Measurements from ENCODE around the gene DTNBP1. TPM values are rescaled to one million over a fixed set of nuclear protein-coding genes. Genes with fewer than 3 reads are reported as not detected.

The DTNBP1 gene
- polyA plus RNA-seq, 2 of the 4 experiments (the other 2 are of a cell fraction) = 8.4 to 8.7 TPM

DNA sequence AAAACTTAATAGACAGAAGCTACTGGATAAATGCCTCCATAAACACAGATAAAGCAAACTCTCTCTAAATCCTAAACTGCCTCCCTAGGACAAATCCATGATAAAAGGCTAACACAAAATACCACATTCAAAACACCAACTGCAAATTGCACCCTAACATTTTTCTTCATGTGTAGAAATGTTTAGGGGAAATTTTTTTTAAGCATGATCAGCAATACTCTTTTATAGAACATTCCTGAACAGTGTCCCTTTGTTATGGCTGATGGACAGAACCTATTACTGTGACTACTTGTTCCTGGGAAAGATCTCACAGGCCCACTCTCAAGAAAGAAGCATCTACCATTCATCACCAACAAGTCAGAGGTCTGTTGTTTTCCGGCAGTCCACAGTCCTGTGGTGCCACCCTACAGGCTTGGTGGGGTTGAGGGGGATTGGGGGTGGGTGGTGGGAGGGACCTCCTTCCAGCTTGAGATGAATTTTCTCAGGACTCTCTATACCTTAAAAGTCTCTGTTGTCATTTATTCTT lies 64.5 kb downstream of the DTNBP1 start (continued):
- TF ChIP-seq, protein P1, sequence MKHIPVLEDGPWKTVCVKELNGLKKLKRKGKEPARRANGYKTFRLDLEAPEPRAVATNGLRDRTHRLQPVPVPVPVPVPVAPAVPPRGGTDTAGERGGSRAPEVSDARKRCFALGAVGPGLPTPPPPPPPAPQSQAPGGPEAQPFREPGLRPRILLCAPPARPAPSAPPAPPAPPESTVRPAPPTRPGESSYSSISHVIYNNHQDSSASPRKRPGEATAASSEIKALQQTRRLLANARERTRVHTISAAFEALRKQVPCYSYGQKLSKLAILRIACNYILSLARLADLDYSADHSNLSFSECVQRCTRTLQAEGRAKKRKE (CRISPR knock-in tag; IDR thresholded peaks at IDR 0.05; ENCODE audit: low read depth) = no peak

DNA sequence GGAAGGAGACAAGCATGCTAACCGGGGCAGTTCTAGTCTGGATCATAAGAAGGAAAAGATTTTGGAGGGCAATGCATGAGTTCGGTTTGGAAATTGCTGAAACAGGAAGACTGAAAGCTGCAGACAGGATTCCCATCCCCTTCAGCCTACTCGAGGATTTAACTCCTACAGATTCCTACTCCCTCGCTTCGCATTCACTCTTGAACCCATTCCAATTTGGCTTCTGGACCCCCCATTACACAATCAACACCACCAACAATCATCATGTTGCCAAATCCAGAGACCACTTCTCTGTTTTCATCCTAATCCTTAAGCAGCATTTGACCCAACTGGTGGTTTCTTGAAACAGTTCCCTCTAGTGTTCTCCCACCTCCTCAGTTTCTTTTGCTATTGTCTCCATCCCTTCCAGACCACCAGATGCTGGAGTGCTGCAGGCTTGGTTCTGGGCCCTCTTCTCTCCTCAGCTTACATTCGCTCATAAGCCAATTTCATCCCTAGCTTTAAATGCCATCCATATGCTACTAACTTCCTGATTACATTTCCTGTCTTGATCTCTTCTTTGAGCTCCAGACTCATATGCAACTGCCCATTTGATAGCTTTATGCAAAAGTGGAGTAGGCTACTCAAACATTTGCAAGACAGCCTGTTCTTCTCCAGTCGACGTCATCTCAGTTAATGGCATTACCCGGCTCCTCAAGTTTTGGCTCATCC lies 66.5 kb downstream of the DTNBP1 start:
- Histone ChIP-seq H3K4me1 (no peaks in the 10 kb centered on the region), H3K27ac (no peak overlapping the region), H3K4me3 (no peak overlapping the region), H3K4me2 (no peak overlapping the region), H3K9me3 (no peaks in the 10 kb centered on the region)
- TF ChIP-seq TFCP2L1 (CRISPR knock-in tag; IDR thresholded peaks at IDR 0.05) (no peak), SREBF2 (IDR thresholded peaks at IDR 0.05) (no peak), POLR2A (IDR thresholded peaks at IDR 0.05; ENCODE audit: low read length) (no peak), RARB (CRISPR knock-in tag; IDR thresholded peaks at IDR 0.05) (no peak), ZC3H11A (IDR thresholded peaks at IDR 0.05) (no peak), RAD21 (conservative IDR thresholded peaks at IDR 0.05 in 1 of 2, IDR thresholded peaks at IDR 0.05 in 1 of 2) (no peak), FOSB (CRISPR knock-in tag; IDR thresholded peaks at IDR 0.05) (no peak), ZSCAN20 (CRISPR knock-in tag; IDR thresholded peaks at IDR 0.05) (no peak), CHD2 (IDR thresholded peaks at IDR 0.05; ENCODE audit: low read length, partially characterized antibody) (no peak), EHF (CRISPR knock-in tag; IDR thresholded peaks at IDR 0.05) (no peak), PHF8 (IDR thresholded peaks at IDR 0.05; ENCODE audit: borderline replicate concordance, low read depth) (no peak), NPAS2 (CRISPR knock-in tag; IDR thresholded peaks at IDR 0.05; ENCODE audit: borderline replicate concordance) (no peak), CEBPB (IDR thresholded peaks at IDR 0.05) (no peak), CBX2 (IDR thresholded peaks at IDR 0.05; ENCODE audit: borderline replicate concordance, low read depth) (no peak), HDAC2 (IDR thresholded peaks at IDR 0.05) (no peak), BHLHE40 (IDR thresholded peaks at IDR 0.05; ENCODE audit: low read depth, low read length) (no peak)
- TF ChIP-seq, protein P2, sequence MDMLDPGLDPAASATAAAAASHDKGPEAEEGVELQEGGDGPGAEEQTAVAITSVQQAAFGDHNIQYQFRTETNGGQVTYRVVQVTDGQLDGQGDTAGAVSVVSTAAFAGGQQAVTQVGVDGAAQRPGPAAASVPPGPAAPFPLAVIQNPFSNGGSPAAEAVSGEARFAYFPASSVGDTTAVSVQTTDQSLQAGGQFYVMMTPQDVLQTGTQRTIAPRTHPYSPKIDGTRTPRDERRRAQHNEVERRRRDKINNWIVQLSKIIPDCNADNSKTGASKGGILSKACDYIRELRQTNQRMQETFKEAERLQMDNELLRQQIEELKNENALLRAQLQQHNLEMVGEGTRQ (IDR thresholded peaks at IDR 0.05) = no peak
- TF ChIP-seq, protein P3, sequence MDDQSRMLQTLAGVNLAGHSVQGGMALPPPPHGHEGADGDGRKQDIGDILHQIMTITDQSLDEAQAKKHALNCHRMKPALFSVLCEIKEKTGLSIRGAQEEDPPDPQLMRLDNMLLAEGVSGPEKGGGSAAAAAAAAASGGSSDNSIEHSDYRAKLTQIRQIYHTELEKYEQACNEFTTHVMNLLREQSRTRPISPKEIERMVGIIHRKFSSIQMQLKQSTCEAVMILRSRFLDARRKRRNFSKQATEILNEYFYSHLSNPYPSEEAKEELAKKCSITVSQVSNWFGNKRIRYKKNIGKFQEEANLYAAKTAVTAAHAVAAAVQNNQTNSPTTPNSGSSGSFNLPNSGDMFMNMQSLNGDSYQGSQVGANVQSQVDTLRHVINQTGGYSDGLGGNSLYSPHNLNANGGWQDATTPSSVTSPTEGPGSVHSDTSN (IDR thresholded peaks at IDR 0.05) = no peak
- POLR2A ChIA-PET = no interaction called here
- FAIRE-seq = no peak
- CTCF ChIA-PET = interaction anchor here (1.3 kb wide), 1 partner anchor 26 kb away, joined by 3 read pairs; no protein-coding TSS in a partner anchor
- no peak for DNase-seq (ENCODE audit: low read depth in 1 of 2, low spot score in 1 of 2)
- WGBS (ENCODE audit: missing lambda C conversion rate) = 93% methylated on average over 9 of the region's 9 CpGs
- no peak for ATAC-seq

DNA sequence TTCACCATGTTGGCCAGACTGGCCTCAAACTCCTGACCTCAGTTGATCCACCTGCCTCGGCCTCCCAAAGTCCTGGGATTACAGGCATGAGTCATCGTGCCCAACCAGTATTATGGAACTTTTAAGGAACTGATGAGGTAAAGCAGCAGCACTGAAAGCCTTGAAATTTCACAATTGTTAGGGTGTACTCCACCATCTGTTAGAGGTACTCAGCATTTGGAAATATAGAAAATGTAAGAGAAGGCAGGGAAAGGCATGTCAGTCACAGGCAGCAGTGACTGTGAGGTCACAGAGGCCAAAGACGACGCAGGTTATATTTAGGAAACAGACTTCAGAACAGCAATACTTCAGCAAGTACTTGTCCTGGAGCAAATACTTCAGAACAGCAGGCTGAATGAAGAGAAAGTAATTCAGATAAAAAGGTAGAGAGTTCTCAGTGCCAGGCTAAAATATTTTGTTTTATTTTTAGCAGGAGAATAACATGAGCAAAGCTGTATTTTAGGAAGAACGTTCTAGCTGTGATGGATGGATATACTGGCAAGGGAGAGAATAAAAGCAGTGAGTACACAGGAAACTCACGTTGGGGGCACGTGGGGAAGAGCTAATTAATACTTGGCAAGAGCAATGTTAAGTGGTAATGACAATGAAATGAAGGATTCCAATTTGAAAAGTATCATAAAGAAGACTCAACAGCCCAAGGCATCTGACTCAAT lies 67.2 kb downstream of the DTNBP1 start:
- CTCF ChIA-PET = interaction anchor here (1.3 kb wide), 1 partner anchor 27 kb away, joined by 3 read pairs; no protein-coding TSS in a partner anchor
- FAIRE-seq = no peak

More for the DNA sequence above, 67.2 kb downstream of the DTNBP1 start:
- H3K27ac ChIP-seq = no peak overlapping the region
- DNase-seq (ENCODE audit: low read depth in 1 of 2, low spot score in 1 of 2) (no peak), ATAC-seq (no peak)
- H3K9me3 ChIP-seq = no peaks in the 10 kb centered on the region
- no peaks in the 10 kb centered on the region for H3K4me1 ChIP-seq
- TF ChIP-seq, protein P4, sequence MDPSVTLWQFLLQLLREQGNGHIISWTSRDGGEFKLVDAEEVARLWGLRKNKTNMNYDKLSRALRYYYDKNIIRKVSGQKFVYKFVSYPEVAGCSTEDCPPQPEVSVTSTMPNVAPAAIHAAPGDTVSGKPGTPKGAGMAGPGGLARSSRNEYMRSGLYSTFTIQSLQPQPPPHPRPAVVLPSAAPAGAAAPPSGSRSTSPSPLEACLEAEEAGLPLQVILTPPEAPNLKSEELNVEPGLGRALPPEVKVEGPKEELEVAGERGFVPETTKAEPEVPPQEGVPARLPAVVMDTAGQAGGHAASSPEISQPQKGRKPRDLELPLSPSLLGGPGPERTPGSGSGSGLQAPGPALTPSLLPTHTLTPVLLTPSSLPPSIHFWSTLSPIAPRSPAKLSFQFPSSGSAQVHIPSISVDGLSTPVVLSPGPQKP (IDR thresholded peaks at IDR 0.05; ENCODE audit: low read depth, low read length) = no peak
- TF ChIP-seq, protein P3 (IDR thresholded peaks at IDR 0.05) = no peak
- no peak for TF ChIP-seq CBX2 (IDR thresholded peaks at IDR 0.05; ENCODE audit: borderline replicate concordance, low read depth)
- no peak overlapping the region for H3K4me2 ChIP-seq
- no peak overlapping the region for H3K4me3 ChIP-seq
- POLR2A ChIA-PET = no interaction called here
- 83% methylated on average over 7 of the region's 7 CpGs for WGBS (ENCODE audit: missing lambda C conversion rate)
